ENCODE measurements around the gene SMIM32.

The SMIM32 gene

DNA sequence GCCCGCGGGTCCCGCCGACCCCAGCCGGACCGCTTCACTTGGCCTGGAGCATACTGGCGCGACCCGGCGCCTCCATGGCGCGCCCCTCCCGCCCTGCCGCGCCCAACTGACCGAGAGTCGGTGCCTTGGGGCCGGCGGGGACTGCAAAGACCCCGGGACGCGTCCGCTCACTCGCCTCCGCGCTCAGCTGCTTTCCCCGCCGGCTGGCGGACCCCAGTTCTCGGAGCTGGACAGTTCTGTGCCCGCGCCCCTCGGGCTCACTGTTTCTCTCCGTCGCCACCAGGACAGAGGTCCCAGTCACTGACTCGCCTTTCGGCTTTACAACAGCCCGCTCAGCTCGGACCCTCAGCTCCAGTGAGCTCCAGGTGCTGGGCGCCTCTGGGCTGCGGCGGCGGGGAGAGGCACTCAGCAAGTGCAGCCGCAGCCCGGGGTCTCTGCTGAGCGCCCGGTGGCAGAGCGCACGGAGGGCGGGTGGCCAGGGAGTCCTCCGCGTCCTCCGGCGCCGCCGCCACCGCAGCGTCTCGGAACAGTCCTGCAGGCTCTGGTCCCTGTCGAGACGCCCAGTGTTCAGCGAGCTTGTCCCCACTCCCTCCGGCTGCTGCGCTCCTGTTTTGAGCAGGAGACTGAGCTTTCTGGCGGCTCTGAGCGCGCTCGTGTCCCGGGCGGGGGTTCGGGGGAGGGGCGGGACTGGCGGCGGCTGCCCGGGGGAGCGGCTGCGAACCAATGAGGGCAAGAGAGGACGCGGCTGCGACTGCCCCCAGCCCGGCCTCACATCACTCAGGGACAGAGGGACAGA, at the start of gene SMIM32:
Gene SMIM32, minus strand, starts transcription at position 637 of the 796 bp plus-strand sequence. CDS start 638 bp downstream, outside the sequence.
- DNase-seq, result no peak

DNA sequence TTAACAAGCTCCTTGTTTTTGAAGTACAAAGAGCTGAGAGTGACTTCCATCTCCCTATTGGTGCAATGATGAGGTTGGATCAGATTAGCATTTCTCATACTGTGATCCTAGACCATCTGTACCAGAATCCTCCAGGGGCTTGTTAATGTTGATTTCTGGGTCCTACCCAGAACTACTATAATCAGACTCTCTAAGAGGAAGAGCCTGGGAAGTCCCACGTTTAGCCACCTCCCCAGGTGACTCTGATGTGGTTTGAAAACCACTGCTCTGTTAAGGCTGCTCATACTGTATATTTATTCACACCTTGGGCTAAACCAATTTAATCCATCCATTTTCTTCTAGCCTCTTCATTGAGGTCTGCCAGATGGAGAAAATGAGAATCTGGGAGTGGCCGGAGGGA, 49.6 kb upstream of the SMIM32 start:
- no peak for DNase-seq

DNA sequence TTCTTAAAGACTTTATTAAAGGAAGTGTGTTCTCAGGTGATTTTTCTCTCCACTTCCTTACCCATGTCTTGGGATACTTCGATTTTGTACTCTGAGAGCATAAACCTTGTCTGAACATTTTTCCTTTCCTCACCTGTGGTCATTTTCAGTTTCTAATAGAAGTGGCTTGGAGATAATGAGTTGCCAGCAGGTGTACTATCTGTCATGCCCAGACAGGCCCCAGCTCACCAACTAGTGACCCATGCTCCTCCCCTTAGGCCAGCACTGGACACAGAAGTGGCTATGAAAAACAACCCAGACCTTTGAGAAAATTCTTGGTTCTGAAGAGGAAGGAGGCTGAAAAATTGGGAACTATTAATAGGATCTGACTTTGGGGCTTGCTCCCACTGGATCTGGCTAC, 49.2 kb upstream of the SMIM32 start:
- no peak for DNase-seq

- no peak for DNase-seq
Measured at GRCh38 chr5:136240894-136241293, 47.9 kb upstream of the SMIM32 start.

DNA sequence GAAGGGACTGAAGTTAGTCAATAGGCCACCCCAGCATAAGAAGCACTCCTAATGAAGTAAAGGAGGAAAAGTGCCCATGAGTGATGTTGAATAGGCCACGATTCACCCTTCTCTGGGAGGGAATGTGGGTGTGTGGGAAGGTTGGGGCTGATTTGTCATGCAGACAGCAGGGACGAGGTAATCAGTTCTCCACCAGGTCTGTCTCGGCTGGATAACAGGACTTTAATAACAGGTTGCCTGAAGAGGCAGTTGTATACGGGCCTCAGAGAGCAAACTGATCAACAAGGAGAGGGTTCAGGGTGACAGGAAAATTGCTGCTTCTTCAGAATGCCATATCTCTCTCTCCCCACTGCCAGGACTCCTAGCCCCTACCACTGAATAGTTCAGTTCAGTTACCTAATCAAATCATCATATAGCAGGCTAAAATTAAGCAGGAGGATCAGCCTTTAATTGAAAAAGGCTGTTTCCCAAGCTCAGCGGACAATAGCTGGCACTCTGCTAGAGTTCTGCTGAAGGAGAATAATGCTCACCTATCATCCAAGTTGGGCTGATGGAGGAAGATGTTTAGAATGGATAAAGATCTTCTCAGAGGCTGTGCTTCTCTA, 43.6 kb upstream of the SMIM32 start:
- no peak for DNase-seq

GRCh38 chr5:136235321-136235720, 42.4 kb upstream of the SMIM32 start:
- no peak for DNase-seq

DNA sequence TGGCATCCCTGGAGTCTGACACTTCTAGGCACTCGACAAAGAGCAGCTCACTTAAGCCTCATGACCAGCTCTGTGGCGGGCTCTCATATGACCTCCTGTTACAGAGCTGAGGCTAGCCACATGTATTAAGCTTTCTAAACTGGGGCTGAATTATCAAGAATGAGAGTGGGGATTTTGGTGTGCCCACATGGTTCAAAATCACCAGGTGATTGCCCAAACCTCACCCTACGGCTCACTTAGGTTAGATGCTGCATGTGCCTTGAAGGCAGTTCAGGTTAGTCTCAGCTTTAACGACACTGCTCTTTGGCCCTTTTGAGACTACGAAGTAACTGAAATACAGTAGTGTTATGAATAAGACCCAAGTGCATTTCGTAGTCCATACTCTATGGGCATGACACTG, 39.4 kb upstream of the SMIM32 start:
- DNase-seq, result no peak

DNA sequence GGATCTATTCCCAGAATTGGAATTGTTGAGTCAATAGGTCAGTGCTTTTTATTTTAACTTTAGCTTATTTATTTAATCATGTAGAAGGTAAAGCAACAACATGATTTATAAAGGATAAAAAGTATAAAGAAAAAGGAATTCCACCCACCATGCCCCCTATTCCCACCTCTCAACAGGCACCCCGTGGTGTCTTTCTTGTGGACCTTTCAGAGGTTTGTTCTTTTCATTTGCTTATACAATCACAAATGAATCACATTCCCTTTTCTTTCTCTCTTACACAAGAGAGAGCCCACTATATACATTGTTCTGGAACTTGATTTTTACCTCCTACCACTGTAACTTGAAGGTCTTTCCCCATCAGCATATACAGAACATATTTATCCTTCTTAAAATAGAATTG, 37.2 kb upstream of the SMIM32 start:
- DNase-seq, result no peak

DNA sequence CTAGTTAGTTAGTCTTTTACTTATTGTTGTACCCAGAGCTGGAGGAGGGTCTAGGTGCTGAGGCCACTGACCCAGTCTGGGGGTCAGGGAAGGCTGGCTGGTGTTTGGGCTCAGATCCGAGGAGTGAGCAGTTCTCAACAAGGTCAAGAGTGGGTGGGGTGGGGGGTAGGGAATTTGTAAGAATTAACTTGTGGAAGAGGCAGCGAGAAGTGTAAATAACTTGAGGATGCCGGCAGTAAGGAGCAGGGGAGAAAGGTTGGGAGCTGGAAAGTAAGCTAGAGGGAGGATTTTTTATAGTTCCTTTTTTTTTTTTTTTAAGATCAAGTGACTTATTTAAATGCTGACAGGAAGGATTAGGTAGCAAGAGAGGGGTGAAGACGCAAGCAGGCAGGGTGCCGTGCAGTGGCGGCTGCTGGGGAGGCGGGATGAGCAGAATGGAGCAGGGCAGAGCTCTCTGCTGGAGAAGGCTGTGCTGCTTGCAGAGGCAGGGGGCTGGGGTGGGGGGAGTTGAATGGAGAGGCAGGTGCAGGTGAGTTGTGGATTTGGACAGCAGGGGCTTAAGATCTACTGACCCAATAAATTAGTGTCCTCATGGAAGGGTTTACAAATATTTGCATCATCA, 35.3 kb upstream of the SMIM32 start:
- DNase-seq, result no peak

GRCh38 chr5:136226401-136226800, 33.4 kb upstream of the SMIM32 start:
- no peak for DNase-seq

DNA sequence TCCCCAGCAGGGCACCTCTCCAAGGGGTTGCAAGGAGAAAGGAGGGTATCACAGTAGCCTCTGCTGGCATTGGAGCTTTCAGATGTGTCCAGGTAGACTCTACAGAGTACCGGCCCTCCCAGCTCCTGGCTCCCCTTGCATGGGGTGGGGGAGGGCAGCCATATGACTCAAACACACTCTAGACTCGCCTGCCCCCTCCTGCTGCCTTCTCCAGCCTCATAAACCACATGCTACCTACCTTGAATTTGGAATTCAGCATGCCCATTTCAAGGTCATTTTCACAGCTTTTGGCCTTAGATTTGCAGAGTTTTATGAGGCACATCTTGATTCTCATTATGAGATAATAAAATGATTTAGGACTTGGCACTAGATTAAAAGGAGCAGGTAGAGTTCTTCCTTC, 32.8 kb upstream of the SMIM32 start:
- DNase-seq, result no peak

- DNase-seq, result no peak
Measured at GRCh38 chr5:136222580-136223235, 29.7 kb upstream of the SMIM32 start.

DNA sequence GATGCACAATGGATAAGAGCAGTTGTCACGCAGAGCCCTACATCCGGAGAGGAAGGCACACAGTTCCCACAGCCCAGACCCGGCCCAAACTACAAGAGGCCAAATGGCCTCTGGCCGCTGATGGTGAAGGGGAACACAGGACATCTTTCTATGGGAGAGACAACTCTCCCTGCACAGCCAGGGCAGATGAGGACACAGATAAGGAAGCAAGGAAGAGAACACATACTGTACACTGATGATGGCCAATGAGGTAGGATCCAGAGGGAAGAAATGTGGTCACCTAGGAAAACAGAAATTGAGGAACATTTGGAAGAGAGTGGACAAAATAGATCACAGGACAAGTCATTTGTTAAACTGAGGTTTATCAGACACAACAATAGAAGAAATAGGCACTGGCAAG, 28.4 kb upstream of the SMIM32 start:
- no peak for DNase-seq

DNA sequence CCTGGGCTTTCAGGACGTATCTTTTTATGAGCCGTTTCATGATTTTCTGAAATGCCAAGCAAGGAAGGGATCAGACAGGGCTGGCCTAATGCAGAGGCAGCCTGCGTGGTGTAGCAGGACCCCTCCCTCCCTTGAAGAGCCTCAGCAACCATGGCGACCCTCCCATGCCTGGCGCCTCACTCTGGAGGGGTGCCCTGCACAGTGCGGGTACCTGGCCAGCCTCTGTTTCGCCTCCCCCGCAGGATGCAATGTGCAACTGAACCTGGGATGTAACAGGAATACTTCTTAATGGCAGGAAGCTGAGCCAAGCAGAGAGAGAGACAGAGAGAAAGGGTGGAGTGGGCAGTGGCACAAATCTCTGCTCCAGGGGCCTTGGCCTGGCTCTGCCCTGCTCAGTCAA, 23.3 kb upstream of the SMIM32 start:
- no peak for DNase-seq

GRCh38 chr5:136215812-136216211, 22.9 kb upstream of the SMIM32 start:
- no peak for DNase-seq

DNA sequence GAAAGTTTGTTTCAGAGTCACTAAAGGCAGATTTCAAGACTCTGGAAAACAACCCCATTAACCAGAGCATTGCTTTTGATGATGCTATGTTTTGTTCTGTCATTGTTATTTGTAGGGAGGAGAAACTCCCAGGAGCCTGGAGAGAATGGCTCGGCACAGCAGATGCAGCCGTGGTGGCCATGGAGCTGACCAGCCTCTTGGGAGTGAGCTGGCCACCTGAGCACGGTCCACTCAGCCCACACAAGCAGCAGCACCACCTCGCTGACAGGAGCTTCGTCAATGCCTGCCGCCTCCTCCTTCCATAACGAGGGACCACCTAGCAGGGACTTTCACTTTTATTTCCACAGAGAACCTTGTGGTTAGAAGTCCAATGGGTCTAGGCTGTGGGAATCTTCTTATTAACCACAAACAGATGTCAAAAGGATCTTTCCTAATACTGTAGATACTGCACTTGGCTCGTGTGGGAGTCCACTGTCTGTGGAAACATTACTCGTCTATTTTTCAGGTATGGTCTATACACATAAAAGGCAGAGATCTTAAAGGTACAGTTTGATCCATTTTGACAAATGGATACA, 21.0 kb upstream of the SMIM32 start:
- no peak for DNase-seq

- peak; percentile 56 for DNase-seq
Measured at GRCh38 chr5:136212252-136212721, 19.3 kb upstream of the SMIM32 start.

GRCh38 chr5:136211282-136212040, 18.5 kb upstream of the SMIM32 start:
- DNase-seq, result no peak

DNA sequence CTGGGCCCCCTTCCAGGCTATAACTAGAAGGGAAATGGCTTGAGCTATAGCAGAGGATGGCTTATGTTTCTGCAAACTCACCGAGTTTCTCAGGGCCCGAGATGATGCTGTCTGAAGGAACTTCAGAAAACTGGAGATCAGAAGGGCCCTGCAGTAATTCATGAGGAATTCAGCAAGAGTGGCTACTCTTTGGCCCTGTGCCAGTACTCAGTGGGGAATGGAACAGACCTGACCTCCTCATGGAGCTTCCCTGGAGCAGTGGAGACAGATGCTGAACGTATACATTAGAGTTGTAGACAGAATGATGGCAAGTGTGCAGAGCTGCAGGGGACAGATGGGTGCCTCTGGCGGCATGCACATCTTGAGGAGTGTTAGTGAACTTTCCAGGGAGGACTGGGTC, 17.3 kb upstream of the SMIM32 start:
- DNase-seq, result no peak

DNA sequence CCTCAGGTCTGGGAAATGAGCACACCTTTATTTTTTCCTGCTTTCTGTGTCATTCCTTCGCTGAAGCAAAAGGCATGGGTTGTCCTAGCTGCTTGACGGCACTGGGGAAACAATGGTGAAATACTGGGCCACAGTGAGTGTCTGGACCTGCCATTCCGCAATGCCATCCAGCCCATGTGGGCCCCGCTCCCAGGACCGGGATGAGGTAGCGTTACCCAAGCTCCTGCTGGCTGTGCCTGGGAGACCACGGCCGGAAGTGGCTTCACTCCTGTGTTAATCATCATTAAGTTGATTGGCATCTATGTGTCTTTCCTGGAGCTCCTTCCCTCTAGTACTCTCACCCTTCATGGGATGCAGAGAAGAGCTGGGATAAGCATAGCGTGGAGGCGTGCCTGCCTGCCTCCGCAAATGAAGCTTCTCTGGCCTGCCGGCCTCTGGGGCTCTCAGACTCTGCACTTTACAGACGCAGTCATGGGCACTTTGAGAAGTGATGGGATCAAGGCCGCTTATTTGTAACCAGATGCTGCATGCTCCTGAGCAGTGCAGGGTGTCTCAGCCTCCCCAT, 16.5 kb upstream of the SMIM32 start:
- no peak for DNase-seq

DNA sequence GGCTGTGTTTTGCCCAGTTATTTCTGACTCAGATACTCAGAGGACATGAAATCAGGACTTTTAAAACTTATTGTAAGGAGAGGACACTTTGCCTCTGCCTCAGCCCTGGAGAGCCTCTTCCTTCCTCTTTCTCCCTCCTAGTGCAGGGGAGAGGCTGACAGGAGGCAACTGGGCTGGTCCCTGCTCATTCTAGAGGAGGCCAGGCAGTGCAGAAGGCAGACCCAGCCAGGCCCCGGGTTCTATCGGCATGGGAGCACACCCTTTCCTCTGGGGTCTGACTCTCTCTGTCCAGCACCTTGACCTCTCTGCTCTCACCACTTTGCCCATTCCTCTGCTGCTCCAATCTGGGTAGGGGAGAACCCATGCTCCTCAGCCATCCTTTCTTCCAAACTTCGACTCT, 16.0 kb upstream of the SMIM32 start:
- no peak for DNase-seq

GRCh38 chr5:136207631-136208030, 14.7 kb upstream of the SMIM32 start:
- no peak for DNase-seq

All from activated CD4-positive, alpha-beta T cell treated with anti-CD3 and anti-CD28 coated beads for 48 hours (primary cell).